Hepatic stellate cell (primary cell): Measurements from ENCODE around the gene SLC16A7.
"Not testable (repeated sequence)": the region's sequence is repeated elsewhere in the genome, so short reads cannot be mapped to it uniquely, and the experiment has no call there.

ENCODE experiments used
- DNase-seq: peaks from one replicate; pipeline ENCODE4 v3.0.0; 2011; ENCODE audit warnings: low spot score

SLC16A7 gene

GRCh38 chr12:59595883-59596540 is at the start of gene SLC16A7:
Gene SLC16A7, plus strand, starts transcription at chr12:59596029. Its CDS starts 108,773 bp downstream, at chr12:59704802.
- peak; percentile 79 for DNase-seq

- DNase-seq: no peak
Measured at GRCh38 chr12:59548930-59549329, 46.9 kb upstream of the SLC16A7 start.

GRCh38 chr12:59559696-59560095 is 36.1 kb upstream of the SLC16A7 start:
- DNase-seq: no peak

DNA sequence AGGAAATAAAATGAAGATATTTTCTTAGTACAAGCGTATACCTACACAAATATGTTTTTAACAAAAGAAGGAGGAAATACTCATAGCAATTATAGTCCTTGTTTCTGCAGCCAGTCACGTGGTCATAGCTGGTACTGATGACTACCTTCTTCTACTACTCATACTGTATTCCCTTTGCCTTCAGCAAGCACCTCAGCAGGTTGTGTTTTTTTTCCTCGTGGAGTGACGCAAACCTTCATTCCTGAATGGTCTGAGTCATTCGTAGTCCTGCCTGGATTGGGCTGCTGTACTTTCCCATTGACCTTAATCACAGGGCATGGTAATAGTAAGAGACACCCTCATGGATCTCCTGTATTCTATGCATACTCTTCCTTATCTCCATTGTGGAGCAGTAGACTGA is 25.7 kb upstream of the SLC16A7 start:
- DNase-seq: no peak

GRCh38 chr12:59574406-59574805 is 21.4 kb upstream of the SLC16A7 start:
- no peak for DNase-seq

GRCh38 chr12:59575826-59576225 is 20.0 kb upstream of the SLC16A7 start:
- DNase-seq: no peak

DNA sequence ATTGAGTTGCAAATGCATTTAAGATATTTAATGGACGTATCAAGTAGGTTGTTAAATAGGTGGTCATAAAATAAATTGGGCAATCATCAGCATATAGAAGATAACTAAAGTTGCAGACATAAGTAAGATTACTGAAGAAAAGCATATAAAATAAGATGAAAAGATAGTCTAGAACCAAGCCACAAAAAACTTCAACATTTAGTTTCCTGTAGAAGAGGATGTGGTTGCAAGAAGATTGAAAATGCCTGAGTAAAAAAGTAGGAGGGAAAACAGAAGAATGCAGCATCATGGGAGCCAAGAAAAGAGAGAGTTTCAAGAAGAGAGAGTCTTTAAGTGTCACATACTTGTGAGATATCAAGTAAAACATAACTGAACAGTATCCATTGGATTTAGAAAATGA is 17.6 kb upstream of the SLC16A7 start:
- no peak for DNase-seq

- DNase-seq: no peak
Measured at GRCh38 chr12:59579631-59580030, 16.2 kb upstream of the SLC16A7 start.

DNA sequence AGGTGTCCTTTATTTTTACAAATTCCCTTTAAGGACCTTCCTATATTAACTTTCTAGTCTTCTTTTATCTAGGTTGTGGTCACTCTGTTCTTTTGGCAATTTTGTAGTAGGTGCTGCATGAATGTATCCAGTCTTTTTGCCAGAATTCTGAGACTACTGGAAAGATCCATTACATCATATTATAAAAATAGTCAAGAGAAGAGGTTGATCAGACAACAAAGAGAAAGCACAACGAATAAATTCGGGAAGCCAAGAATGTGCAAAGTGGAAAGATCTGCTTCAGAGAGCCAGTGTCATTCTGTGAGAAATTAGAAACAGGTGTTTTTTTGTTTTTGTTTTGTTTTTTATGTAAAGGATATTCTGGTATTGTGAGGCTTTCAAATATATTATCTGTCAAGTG is 15.8 kb upstream of the SLC16A7 start:
- DNase-seq: no peak

GRCh38 chr12:59583003-59583712 is 12.7 kb upstream of the SLC16A7 start:
- no peak for DNase-seq

DNA sequence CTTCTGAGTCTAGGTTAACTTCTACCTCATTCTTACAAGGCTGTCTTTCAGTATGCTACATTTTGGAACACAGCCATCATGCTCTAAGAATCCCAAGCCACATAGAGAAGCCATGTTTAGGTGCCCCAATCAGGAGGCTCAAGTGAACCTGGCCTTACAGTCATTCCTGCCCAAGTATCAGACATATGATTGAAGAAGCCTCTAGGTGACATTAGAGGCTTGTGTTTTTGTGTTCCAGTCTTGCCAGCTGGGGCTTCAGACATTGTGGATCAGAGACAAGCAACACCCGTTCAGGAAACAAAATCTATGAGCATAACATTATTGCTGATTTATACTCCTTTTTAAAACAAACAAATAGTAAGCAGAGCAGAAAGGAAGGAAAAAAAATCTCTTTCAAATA is 8.1 kb upstream of the SLC16A7 start:
- DNase-seq: no peak

DNA sequence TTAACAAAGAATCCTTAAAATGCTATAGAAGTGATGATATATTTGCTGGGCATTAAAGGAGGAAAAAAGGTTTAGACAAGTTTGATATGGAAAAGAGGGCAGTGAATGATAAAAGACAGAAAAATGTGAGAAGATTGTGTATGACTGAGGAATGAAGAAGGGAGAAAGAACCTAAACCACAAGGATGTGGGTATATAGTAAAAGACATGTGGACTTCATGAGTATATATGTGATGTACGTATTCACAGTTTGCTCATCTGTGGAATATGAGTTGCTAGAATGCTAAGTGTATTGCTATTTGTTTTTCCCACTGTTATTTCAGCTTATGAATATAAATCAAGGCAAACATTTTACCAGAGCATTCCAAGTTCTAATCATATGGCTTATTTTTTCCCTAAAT is 2.1 kb upstream of the SLC16A7 start:
- no peak for DNase-seq

DNA sequence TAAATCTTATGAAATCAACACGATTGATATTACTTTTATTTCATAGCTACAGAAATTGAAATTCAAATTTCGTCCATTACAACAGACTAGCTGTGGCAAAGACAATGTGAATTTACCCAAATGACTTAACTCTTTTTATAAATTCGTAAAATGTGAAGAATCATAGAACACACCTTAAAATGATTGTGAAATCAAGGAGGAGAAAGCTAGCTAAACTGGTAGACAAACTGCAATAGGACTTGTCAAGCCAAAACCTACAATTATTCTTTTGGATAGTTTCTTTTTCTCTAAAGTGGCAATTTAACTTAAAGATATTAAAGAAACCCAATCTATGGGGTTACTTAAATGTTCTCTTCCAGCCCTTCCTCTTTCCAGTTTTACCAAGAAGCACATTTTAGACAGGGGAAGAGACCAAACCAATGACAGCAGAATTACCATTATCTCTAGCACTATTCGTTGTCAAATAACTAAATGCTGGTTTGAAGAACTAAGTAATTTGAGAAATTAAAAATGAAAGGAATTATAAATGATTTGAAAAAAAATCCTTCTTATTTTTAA is 807 bp upstream of the SLC16A7 start:
- no peak for DNase-seq

GRCh38 chr12:59595565-59595882 is 305 bp upstream of the SLC16A7 start:
- DNase-seq: peak; percentile 1

DNA sequence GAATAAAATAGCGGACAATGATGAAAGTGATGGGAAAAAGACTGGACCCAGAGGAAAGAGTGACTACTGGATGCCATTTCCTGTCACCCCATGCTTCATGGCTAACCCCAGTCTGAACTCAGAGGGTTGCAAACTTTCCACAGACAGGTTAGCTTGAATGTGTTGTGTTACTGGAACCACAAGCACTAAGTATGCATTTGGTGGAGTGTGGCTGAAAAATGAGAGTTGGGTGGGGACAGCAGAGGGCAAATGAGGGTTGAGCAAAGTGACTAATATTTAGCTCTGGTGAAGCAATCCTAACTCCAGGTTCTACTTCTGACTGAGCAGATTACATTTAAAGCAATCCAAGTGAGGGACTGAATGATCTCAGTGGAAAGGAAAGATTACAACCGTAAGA is 1.6 kb downstream of the SLC16A7 start:
- DNase-seq: peak; percentile 41

DNA sequence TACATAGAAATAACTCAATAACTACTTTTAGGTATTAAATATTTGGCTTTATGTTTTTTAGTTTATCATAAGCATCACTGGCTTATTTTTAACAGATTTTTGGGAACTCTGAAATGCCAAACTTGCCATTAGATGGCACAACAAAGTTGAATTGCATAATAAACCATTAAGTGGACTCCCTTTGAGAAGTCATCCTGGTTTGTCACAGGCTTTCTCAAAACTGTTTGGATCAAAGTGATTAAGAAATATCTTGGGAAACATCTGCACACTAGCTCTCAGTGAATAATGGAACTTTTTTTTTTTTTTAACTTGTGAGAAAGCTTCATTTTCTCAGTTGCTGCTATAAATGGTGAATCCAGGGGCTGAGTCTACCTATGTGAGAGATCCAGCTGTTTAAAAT is 4.3 kb downstream of the SLC16A7 start:
- no peak for DNase-seq

DNA sequence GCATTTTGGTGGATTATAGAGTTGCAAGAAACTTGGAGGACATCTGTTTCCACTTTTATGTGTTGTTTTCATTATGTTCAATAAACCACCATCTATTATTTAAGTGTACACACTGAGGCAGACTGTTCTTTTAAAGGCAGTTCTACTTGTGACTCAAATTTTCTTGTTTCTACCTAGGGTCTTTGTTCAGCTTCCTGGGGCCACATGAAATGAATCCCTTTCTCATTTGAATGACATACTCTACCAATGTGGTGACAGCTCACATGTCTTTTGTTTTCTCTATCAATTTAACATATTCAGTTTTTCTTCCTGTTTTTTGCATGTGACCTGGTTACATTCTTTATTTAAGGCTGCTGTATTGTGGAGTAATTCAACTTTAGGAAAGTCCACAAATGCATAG is 7.9 kb downstream of the SLC16A7 start:
- DNase-seq: no peak

GRCh38 chr12:59612823-59613434 is 17.1 kb downstream of the SLC16A7 start:
- not testable (repeated sequence) for DNase-seq

DNA sequence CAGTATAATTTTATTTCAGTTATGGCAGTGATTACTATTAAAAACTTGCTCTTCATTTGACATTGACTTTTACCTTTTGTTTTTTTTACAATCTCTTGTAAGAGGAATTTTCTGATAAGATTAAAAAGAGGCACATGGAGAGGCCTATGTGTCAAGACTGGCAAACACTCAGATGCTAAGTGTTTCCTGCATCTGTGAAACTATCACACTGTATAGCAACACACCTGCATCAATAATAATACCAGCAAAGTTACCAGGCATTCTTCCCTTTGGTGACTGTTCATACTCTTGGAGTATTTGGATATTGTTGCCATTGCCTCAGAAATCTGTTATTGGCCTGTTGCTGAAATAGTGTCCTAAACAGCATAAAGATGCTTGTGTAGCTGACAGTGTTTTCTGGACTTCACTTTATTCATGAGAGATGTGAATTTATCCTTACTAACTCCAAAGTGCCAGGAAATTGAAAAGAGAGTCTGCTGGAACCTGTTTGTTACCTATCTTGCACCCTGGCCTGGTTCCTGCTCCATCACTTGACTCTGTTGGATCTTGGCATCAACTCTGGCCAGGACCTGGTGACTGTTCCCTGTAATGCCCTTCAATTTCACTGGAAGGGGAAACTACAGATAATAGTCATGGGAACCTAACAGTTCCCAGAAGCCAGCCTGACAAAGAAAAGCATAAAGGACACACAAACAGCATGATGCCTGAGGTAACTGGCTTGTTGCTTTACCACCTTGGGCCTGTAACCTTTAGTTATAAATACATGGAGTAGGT is 19.8 kb downstream of the SLC16A7 start:
- no peak for DNase-seq

- no peak for DNase-seq
Measured at GRCh38 chr12:59619461-59620240, 23.8 kb downstream of the SLC16A7 start.

DNA sequence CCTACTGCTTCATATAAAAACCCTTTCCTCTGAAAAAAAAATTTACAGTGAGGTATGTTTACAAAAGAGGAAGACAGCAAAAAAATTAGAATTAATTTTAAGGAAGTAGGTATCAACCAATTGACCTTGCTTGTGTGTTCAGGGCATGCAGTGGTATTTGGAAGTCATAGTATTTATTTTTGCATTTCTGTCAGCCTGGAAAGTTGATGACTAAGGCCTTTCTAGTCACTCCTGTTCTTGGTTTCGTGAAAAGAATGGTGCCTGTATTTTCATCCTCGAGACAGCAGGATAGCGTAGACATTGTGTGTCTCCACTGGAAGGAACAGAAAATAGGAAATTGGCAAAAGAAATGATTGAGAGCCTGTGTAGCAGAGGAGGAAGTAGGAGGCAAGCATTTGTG is 24.5 kb downstream of the SLC16A7 start:
- DNase-seq: no peak
